Activated T-cell treated with anti-CD3 and anti-CD28 coated beads, Interleukin-2, amount 50 U/mL, for 72 hours (primary cell): ENCODE data around the gene FJX1. TPM values are rescaled to one million over a fixed set of nuclear protein-coding genes. Genes with fewer than 3 reads are reported as not detected.
"Not testable (repeated sequence)": the region's sequence is repeated elsewhere in the genome, so short reads cannot be mapped to it uniquely, and the experiment has no call there.

ENCODE experiments used
- ATAC-seq, 2 donors: fragments of 150-1000 bp; cut with Tn5 transposase; replicated peaks in 1 of 2; 2 replicates each; pipeline ENCODE4 v1.10.0; 2021; ENCODE audit warnings: moderate library complexity in 2 of 2, mild to moderate bottlenecking in 1 of 2
- DNase-seq, 2 donors: peaks; one replicate each; pipeline ENCODE4 v3.0.0; 2021 to 2022; ENCODE audit warnings: mixed read lengths in 1 of 2
- H3K27ac Mint-ChIP-seq: one replicate; pipeline ENCODE4 v1.8.0; 2022; ENCODE audit warnings: mild to moderate bottlenecking, moderate library complexity, mixed read lengths
- H3K27me3 Mint-ChIP-seq: one replicate; pipeline ENCODE4 v1.8.0; 2022; ENCODE audit warnings: low read depth, mixed read lengths
- H3K36me3 Mint-ChIP-seq, 2 donors: one replicate each; pipeline ENCODE4 v1.8.0; 2022; ENCODE audit warnings: mixed read lengths in 2 of 2, mild to moderate bottlenecking in 1 of 2; ENCODE audit not compliant: insufficient read depth in 2 of 2
- H3K4me1 Mint-ChIP-seq: one replicate; pipeline ENCODE4 v1.8.0; 2022; ENCODE audit warnings: low read depth, mixed read lengths
- H3K4me3 Mint-ChIP-seq, 2 donors: one replicate each; pipeline ENCODE4 v1.8.0; 2022; ENCODE audit warnings: mild to moderate bottlenecking in 2 of 2, mixed read lengths in 2 of 2, moderate library complexity in 2 of 2
- H3K9me3 Mint-ChIP-seq, 2 donors: one replicate each; pipeline ENCODE4 v1.8.0; 2022; ENCODE audit warnings: mixed read lengths in 2 of 2
- total RNA-seq, 2 donors: library from RNA; stranded (reverse); gene quantifications; one replicate each; pipeline ENCODE4 v1.2.3, GENCODE V29; 2022

Gene FJX1
- total RNA-seq, 2 donors from 2014 or later = 0.46 to 0.89 TPM

- DNase-seq, H3K27ac Mint-ChIP-seq, H3K4me3 Mint-ChIP-seq, ATAC-seq, H3K27me3 Mint-ChIP-seq: not testable (repeated sequence)
- peaks cover 63% of the 10 kb centered on the region for H3K4me1 Mint-ChIP-seq
- peaks cover 12 to 14% of the 10 kb centered on the region in 2 donors for H3K9me3 Mint-ChIP-seq
- peaks cover 23 to 31% of the 10 kb centered on the region in 2 donors for H3K36me3 Mint-ChIP-seq
These were observed 50.1 kb downstream of the FJX1 start for GRCh38 chr11:35668350-35668749.

Other genes starting within 250 kb of the FJX1 start
- gene SLC1A2, start 198.9 kb upstream of the FJX1 start, total RNA-seq = under 1 TPM in 1 of 2 donors, not detected in 1; 0.09 TPM
- not detected for gene PAMR1, start 92.8 kb upstream of the FJX1 start, total RNA-seq
- 10 to 100 TPM; 45.8 to 53.1 TPM for gene TRIM44, start 44.3 kb downstream of the FJX1 start, total RNA-seq